HEK293 (cell line): ENCODE data around the gene RNF44.

Experiments
- CTCF ChIA-PET: fragments of 350-600 bp; formaldehyde crosslinking; extraction: SDS; loops from one replicate; lab custom pipeline; 2021; ENCODE audit warnings: antibody characterized with exemption; lab: Yijun Ruan, JAX
- POLR2A ChIA-PET: fragments of 300-600 bp; formaldehyde crosslinking; extraction: SDS; loops from one replicate; lab custom pipeline; 2020; ENCODE audit warnings: antibody characterized with exemption, inconsistent platforms; lab: Yijun Ruan, JAX
- H3K27ac ChIP-seq: fragments of 200-500 bp; sonication (Bioruptor generic); 2 replicates; pipeline ENCODE4 v1.5.1; 2014; ENCODE audit warnings: low read depth, low read length, control low read depth, inconsistent platforms; ENCODE audit errors: extremely low read depth
- H3K36me3 ChIP-seq, 2 experiments: fragments of 200-500 bp in 1 of 2; sonication (Bioruptor generic) in 1 of 2; 1 replicate in 1 of 2; 2 replicates in 1 of 2; pipeline ENCODE4 v1.5.1; 2014 to 2017; ENCODE audit warnings: inconsistent platforms in 2 of 2, low read length in 2 of 2; ENCODE audit not compliant: control insufficient read depth in 2 of 2, insufficient read depth in 1 of 2
- H3K4me1 ChIP-seq: fragments of 200-500 bp; sonication (Bioruptor generic); 2 replicates; pipeline ENCODE4 v1.5.1; 2014; ENCODE audit warnings: mild to moderate bottlenecking, low read length, inconsistent platforms; ENCODE audit not compliant: control insufficient read depth, insufficient read depth
- H3K4me3 ChIP-seq: 2 replicates; pipeline ENCODE4 v1.5.1; 2011; ENCODE audit warnings: low read depth, mild to moderate bottlenecking, control low read depth, low read length, moderate library complexity
- H3K9me3 ChIP-seq: fragments of 200-500 bp; sonication (Bioruptor generic); 2 replicates; pipeline ENCODE4 v1.5.1; 2014; ENCODE audit warnings: low read depth, low read length, inconsistent platforms; ENCODE audit not compliant: control insufficient read depth, insufficient read depth
- BCL11A ChIP-seq: fragments of 450-650 bp; formaldehyde crosslinking; IDR thresholded peaks from 2 replicates; pipeline ENCODE4 v1.5.1; 2016; ENCODE audit warnings: low read depth, missing biosample characterization, missing genetic modification characterization
- EGR2 ChIP-seq: fragments of 450-650 bp; formaldehyde crosslinking; IDR thresholded peaks from 2 replicates; pipeline ENCODE4 v1.5.1; 2016; ENCODE audit warnings: low read depth, missing biosample characterization, missing genetic modification characterization
- GLIS1 ChIP-seq: fragments of 450-650 bp; formaldehyde crosslinking; IDR thresholded peaks from 2 replicates; pipeline ENCODE4 v1.5.1; 2016; ENCODE audit warnings: missing biosample characterization, missing genetic modification characterization
- IKZF3 ChIP-seq: fragments of 450-650 bp; IDR thresholded peaks from 2 replicates; pipeline ENCODE4 v1.5.0; 2018; ENCODE audit warnings: missing biosample characterization, mild to moderate bottlenecking, missing genetic modification characterization, moderate library complexity
- PATZ1 ChIP-seq: fragments of 450-650 bp; formaldehyde crosslinking; IDR thresholded peaks from 2 replicates; pipeline ENCODE4 v1.5.1; 2016; ENCODE audit warnings: missing biosample characterization, missing genetic modification characterization
- SCRT2 ChIP-seq: fragments of 450-650 bp; formaldehyde crosslinking; IDR thresholded peaks from 2 replicates; pipeline ENCODE4 v1.5.1; 2016; ENCODE audit warnings: missing biosample characterization, missing genetic modification characterization
- ZBTB48 ChIP-seq: fragments of 450-650 bp; formaldehyde crosslinking; IDR thresholded peaks from 2 replicates; pipeline ENCODE4 v1.5.1; 2016; ENCODE audit warnings: missing biosample characterization, missing genetic modification characterization
- ZBTB7A ChIP-seq: fragments of 450-650 bp; formaldehyde crosslinking; IDR thresholded peaks from 2 replicates; pipeline ENCODE4 v1.5.1; 2016; ENCODE audit warnings: low read depth, missing biosample characterization, missing genetic modification characterization
- ZEB2 ChIP-seq: fragments of 450-650 bp; formaldehyde crosslinking; IDR thresholded peaks from 2 replicates; pipeline ENCODE4 v1.5.1; 2016; ENCODE audit warnings: missing biosample characterization, missing genetic modification characterization
- ZFP3 ChIP-seq: fragments of 450-650 bp; formaldehyde crosslinking; IDR thresholded peaks from 2 replicates; pipeline ENCODE4 v1.5.1; 2016; ENCODE audit warnings: low read depth, missing biosample characterization, missing genetic modification characterization
- ZIC2 ChIP-seq: fragments of 450-650 bp; formaldehyde crosslinking; IDR thresholded peaks from 2 replicates; pipeline ENCODE4 v1.5.1; 2016; ENCODE audit warnings: missing biosample characterization, missing genetic modification characterization
- ZNF157 ChIP-seq: fragments of 450-650 bp; formaldehyde crosslinking; IDR thresholded peaks from 2 replicates; pipeline ENCODE4 v1.5.1; 2016; ENCODE audit warnings: missing biosample characterization, missing genetic modification characterization
- ZNF214 ChIP-seq: fragments of 450-650 bp; formaldehyde crosslinking; IDR thresholded peaks from 2 replicates; pipeline ENCODE4 v1.5.1; 2017; ENCODE audit warnings: missing biosample characterization, mild to moderate bottlenecking, missing genetic modification characterization, borderline replicate concordance
- ZNF221 ChIP-seq: fragments of 450-650 bp; formaldehyde crosslinking; IDR thresholded peaks from 2 replicates; pipeline ENCODE4 v1.5.1; 2017; ENCODE audit warnings: missing biosample characterization, missing genetic modification characterization, borderline replicate concordance
- ZNF239 ChIP-seq: fragments of 450-650 bp; formaldehyde crosslinking; IDR thresholded peaks from 2 replicates; pipeline ENCODE4 v1.5.1; 2016; ENCODE audit warnings: missing biosample characterization, missing genetic modification characterization
- ZNF311 ChIP-seq: fragments of 450-650 bp; formaldehyde crosslinking; IDR thresholded peaks from 2 replicates; pipeline ENCODE4 v1.5.1; 2017; ENCODE audit warnings: missing biosample characterization, missing genetic modification characterization, borderline replicate concordance
- ZNF416 ChIP-seq: fragments of 450-650 bp; formaldehyde crosslinking; IDR thresholded peaks from 2 replicates; pipeline ENCODE4 v1.5.1; 2016; ENCODE audit warnings: missing biosample characterization, missing genetic modification characterization
- ZNF433 ChIP-seq: fragments of 450-650 bp; formaldehyde crosslinking; IDR thresholded peaks from 2 replicates; pipeline ENCODE4 v1.5.1; 2016; ENCODE audit warnings: missing biosample characterization, missing genetic modification characterization, low read depth
- ZNF510 ChIP-seq: fragments of 450-650 bp; formaldehyde crosslinking; IDR thresholded peaks from 2 replicates; pipeline ENCODE4 v1.5.1; 2018; ENCODE audit warnings: mild to moderate bottlenecking, missing genetic modification characterization, missing biosample characterization; ENCODE audit not compliant: insufficient replicate concordance
- ZNF561 ChIP-seq: fragments of 450-650 bp; IDR thresholded peaks from 2 replicates; pipeline ENCODE4 v1.5.1; 2018; ENCODE audit warnings: missing biosample characterization, missing genetic modification characterization, borderline replicate concordance
- ZNF600 ChIP-seq: fragments of 450-650 bp; formaldehyde crosslinking; IDR thresholded peaks from 2 replicates; pipeline ENCODE4 v1.5.1; 2016; ENCODE audit warnings: missing biosample characterization, missing genetic modification characterization
- ZNF624 ChIP-seq: fragments of 450-650 bp; formaldehyde crosslinking; IDR thresholded peaks from 2 replicates; pipeline ENCODE4 v1.5.1; 2017; ENCODE audit warnings: missing biosample characterization, missing genetic modification characterization
- ZNF654 ChIP-seq: fragments of 450-650 bp; formaldehyde crosslinking; IDR thresholded peaks from 2 replicates; pipeline ENCODE4 v1.5.1; 2016; ENCODE audit warnings: low read depth, missing biosample characterization, missing genetic modification characterization
- ZNF664 ChIP-seq: fragments of 450-650 bp; formaldehyde crosslinking; IDR thresholded peaks from 2 replicates; pipeline ENCODE4 v1.5.1; 2016; ENCODE audit warnings: missing biosample characterization, missing genetic modification characterization
- ZNF792 ChIP-seq: fragments of 450-650 bp; formaldehyde crosslinking; IDR thresholded peaks from 2 replicates; pipeline ENCODE4 v1.5.1; 2016; ENCODE audit warnings: missing biosample characterization, missing genetic modification characterization
- ZSCAN16 ChIP-seq: fragments of 450-650 bp; formaldehyde crosslinking; IDR thresholded peaks from 2 replicates; pipeline ENCODE4 v1.5.1; 2016; ENCODE audit warnings: missing biosample characterization, missing genetic modification characterization
- TF ChIP-seq, protein P1 (sequence below): fragments of 450-650 bp; formaldehyde crosslinking; IDR thresholded peaks from 2 replicates; pipeline ENCODE4 v1.5.1; 2017; ENCODE audit warnings: missing biosample characterization, missing genetic modification characterization
- TF ChIP-seq, protein P2 (sequence below): fragments of 450-650 bp; formaldehyde crosslinking; IDR thresholded peaks from 2 replicates; pipeline ENCODE4; 2016; ENCODE audit warnings: missing biosample characterization, missing genetic modification characterization

The RNF44 gene

GRCh38 chr5:176533894-176534611 is 3.1 kb downstream of the RNF44 start:
- CTCF ChIA-PET, result interaction anchor here (1.4 kb wide), 1 partner anchor 9 kb away, joined by 9 read pairs; no protein-coding TSS in a partner anchor
- Histone ChIP-seq H3K9me3 (no peaks in the 10 kb centered on the region), H3K36me3 (peaks cover 0 to 35% of the 10 kb centered on the region in 2 experiments; a peak in 1 of 3 replicates), H3K27ac (0 out of 2 replicates have a peak overlapping the region, but pooled peaks have one; percentile 13)
- POLR2A ChIA-PET, result no interaction called here
- TF ChIP-seq ZFP3 (tag by site-specific recombination) (peak; percentile 68; the same call in 1 of the 2 replicates), SCRT2 (tag by site-specific recombination) (0 out of 2 replicates have a peak, but pooled peaks have one; percentile 10), ZNF792 (tag by site-specific recombination) (no peak), IKZF3 (tag by site-specific recombination) (0 out of 2 replicates have a peak, but pooled peaks have one; percentile 10), BCL11A (no peak), ZBTB7A (no peak), ZNF600 (tag by site-specific recombination) (0 out of 2 replicates have a peak, but pooled peaks have one; percentile 30), ZNF561 (tag by site-specific recombination) (no peak)
- TF ChIP-seq, protein P1, sequence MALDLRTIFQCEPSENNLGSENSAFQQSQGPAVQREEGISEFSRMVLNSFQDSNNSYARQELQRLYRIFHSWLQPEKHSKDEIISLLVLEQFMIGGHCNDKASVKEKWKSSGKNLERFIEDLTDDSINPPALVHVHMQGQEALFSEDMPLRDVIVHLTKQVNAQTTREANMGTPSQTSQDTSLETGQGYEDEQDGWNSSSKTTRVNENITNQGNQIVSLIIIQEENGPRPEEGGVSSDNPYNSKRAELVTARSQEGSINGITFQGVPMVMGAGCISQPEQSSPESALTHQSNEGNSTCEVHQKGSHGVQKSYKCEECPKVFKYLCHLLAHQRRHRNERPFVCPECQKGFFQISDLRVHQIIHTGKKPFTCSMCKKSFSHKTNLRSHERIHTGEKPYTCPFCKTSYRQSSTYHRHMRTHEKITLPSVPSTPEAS, result peak; percentile 82
- TF ChIP-seq, all 188 proteins: peak for 5
- H3K4me3 ChIP-seq, result no peak overlapping the region
- 0 out of 2 replicates have a peak, but pooled peaks cover 8% of the 10 kb centered on the region for H3K4me1 ChIP-seq

GRCh38 chr5:176533390-176533789 is 3.8 kb downstream of the RNF44 start:
- H3K36me3 ChIP-seq, result peaks cover 0 to 41% of the 10 kb centered on the region in 2 experiments; a peak in 1 of 3 replicates
- H3K4me1 ChIP-seq, result 0 out of 2 replicates have a peak, but pooled peaks cover 8% of the 10 kb centered on the region
- H3K4me3 ChIP-seq, result no peak overlapping the region
- peak; percentile 93 for TF ChIP-seq GLIS1 (tag by site-specific recombination)
- peak; percentile 96 for TF ChIP-seq ZIC2
- 0 out of 2 replicates have a peak, but pooled peaks have one; percentile 23 for TF ChIP-seq ZBTB48 (tag by site-specific recombination)
- TF ChIP-seq PATZ1 (tag by site-specific recombination), result 0 out of 2 replicates have a peak, but pooled peaks have one; percentile 23
- TF ChIP-seq ZNF239 (tag by site-specific recombination), result no peak
- POLR2A ChIA-PET, result no interaction called here
- no peak overlapping the region for H3K27ac ChIP-seq
- no peaks in the 10 kb centered on the region for H3K9me3 ChIP-seq
- CTCF ChIA-PET, result interaction anchor here (0.7 to 1.4 kb wide), 2 partner anchors 10 to 41 kb away, joined by 4 to 9 read pairs; no protein-coding TSS in a partner anchor

GRCh38 chr5:176532795-176533194 is 4.4 kb downstream of the RNF44 start:
- H3K27ac ChIP-seq, result no peak overlapping the region
- TF ChIP-seq ZNF624 (tag by site-specific recombination) (no peak), ZNF664 (tag by site-specific recombination) (no peak), ZNF416 (tag by site-specific recombination) (no peak), ZNF221 (tag by site-specific recombination) (no peak), ZNF311 (tag by site-specific recombination) (no peak), ZSCAN16 (tag by site-specific recombination) (no peak), ZEB2 (no peak), ZNF214 (tag by site-specific recombination) (no peak), ZNF157 (tag by site-specific recombination) (no peak), ZNF510 (tag by site-specific recombination) (no peak), EGR2 (tag by site-specific recombination) (no peak), ZNF433 (tag by site-specific recombination) (no peak), ZNF654 (tag by site-specific recombination) (no peak)
- TF ChIP-seq, protein P2, sequence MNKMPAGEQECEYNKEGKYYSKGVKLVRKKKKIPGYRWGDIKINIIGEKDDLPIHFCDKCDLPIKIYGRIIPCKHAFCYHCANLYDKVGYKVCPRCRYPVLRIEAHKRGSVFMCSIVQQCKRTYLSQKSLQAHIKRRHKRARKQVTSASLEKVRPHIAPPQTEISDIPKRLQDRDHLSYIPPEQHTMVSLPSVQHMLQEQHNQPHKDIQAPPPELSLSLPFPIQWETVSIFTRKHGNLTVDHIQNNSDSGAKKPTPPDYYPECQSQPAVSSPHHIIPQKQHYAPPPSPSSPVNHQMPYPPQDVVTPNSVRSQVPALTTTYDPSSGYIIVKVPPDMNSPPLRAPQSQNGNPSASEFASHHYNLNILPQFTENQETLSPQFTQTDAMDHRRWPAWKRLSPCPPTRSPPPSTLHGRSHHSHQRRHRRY (tag by site-specific recombination), result no peak
- H3K36me3 ChIP-seq, result peaks cover 0 to 47% of the 10 kb centered on the region in 2 experiments; a peak in 1 of 3 replicates
- POLR2A ChIA-PET, result no interaction called here
- CTCF ChIA-PET, result no interaction called here
- H3K4me1 ChIP-seq, result 0 out of 2 replicates have a peak, but pooled peaks cover 6% of the 10 kb centered on the region
- H3K4me3 ChIP-seq, result no peak overlapping the region
- no peaks in the 10 kb centered on the region for H3K9me3 ChIP-seq
